Bronchial epithelial cell (primary cell): ENCODE data around the gene PRDM11. TPM values are rescaled to one million over a fixed set of nuclear protein-coding genes. Genes with fewer than 3 reads are reported as not detected.

Experiments used
- DNase-seq: peaks from one replicate; pipeline ENCODE4 v3.0.0-alpha.2; 2010; ENCODE audit warnings: low read depth
- FAIRE-seq: peaks from 2 replicates; lab custom pipeline; 2011; peaks lifted over from hg19 to GRCh38; lab: Jason Lieb, UNC
- H3K27me3 ChIP-seq: 2 replicates; pipeline ENCODE4 v1.5.1; 2011; ENCODE audit warnings: low read length; ENCODE audit not compliant: control insufficient read depth, insufficient read depth
- H3K36me3 ChIP-seq: 2 replicates; pipeline ENCODE4 v1.5.1; 2011; ENCODE audit warnings: low read length; ENCODE audit not compliant: control insufficient read depth, insufficient read depth
- H3K4me3 ChIP-seq: 2 replicates; pipeline ENCODE4 v1.5.1; 2011; ENCODE audit warnings: mild to moderate bottlenecking, low read depth, low read length, control low read depth
- CTCF ChIP-seq: IDR thresholded peaks from 2 replicates; pipeline ENCODE4 v1.5.1; 2011; ENCODE audit warnings: mild to moderate bottlenecking, moderate library complexity, low read length, control low read depth, inconsistent platforms; ENCODE audit not compliant: insufficient read depth, severe bottlenecking
- total RNA-seq: library from RNA; depleted of rRNA; stranded (reverse); fragments of >200 nt; gene quantifications from 2 replicates; pipeline ENCODE4 v1.2.1, GENCODE V29; 2014

The PRDM11 gene
- total RNA-seq, 1 donor from 2014 or later, result 4.7 TPM

GRCh38 chr11:45267652-45268299, 121.3 kb downstream of the PRDM11 start:
- DNase-seq (no peak), FAIRE-seq (no peak)
- no peak for TF ChIP-seq CTCF
- Histone ChIP-seq H3K27me3 (no peaks in the 10 kb centered on the region), H3K4me3 (no peak overlapping the region), H3K36me3 (no peaks in the 10 kb centered on the region)

DNA sequence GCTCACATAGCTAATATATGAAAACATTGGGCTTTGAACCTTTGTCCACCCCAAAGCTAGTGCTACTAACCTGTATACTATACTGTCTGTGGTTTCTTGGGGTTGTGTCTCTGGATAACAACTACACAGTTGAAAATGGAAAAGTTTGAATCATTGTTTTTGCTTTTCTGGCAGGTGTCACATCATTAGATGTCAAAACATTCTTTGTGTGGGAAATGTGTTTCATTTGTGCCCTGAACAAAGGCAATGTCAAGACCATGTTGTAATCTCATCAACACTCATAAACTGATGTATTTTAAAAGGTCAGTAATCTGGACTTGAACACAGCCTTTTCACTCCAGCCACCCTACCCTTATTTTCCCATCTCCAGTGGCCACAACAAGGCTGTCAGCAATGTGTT, 123.2 kb downstream of the PRDM11 start:
- TF ChIP-seq CTCF, result no peak
- Histone ChIP-seq H3K36me3 (no peaks in the 10 kb centered on the region), H3K4me3 (no peak overlapping the region), H3K27me3 (no peaks in the 10 kb centered on the region)
- FAIRE-seq (no peak), DNase-seq (no peak)

GRCh38 chr11:45270946-45271716, 124.7 kb downstream of the PRDM11 start:
- Histone ChIP-seq H3K36me3 (no peaks in the 10 kb centered on the region), H3K4me3 (no peak overlapping the region), H3K27me3 (no peaks in the 10 kb centered on the region)
- TF ChIP-seq CTCF, result no peak
- DNase-seq (no peak), FAIRE-seq (no peak)

DNA sequence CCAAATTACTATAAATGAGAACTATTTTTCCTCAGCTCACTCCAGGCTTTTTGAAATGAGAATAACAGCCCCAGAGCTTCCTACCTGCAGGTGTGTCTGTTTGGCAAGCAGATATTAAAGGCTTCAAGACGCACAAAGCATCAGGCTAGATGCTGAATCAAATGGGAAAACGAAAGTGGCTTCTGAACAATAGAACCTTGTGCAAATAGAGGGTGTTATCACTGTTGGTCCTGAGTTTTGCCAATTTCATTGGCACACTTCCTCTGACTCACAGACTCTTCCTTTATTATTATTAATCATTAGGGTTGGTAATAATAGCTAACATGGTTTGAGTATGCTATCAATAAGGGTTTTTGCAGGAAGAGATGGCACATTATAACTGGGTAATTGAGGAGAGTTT, 126.3 kb downstream of the PRDM11 start:
- FAIRE-seq, result no peak
- H3K4me3 ChIP-seq, result no peak overlapping the region
- no peaks in the 10 kb centered on the region for H3K36me3 ChIP-seq
- H3K27me3 ChIP-seq, result no peaks in the 10 kb centered on the region
- TF ChIP-seq CTCF, result no peak
- peak; percentile 73 for DNase-seq

GRCh38 chr11:45273509-45273908, 127.1 kb downstream of the PRDM11 start:
- FAIRE-seq (no peak), DNase-seq (no peak)
- H3K36me3 ChIP-seq, result no peaks in the 10 kb centered on the region
- TF ChIP-seq CTCF, result no peak
- H3K27me3 ChIP-seq, result no peaks in the 10 kb centered on the region
- H3K4me3 ChIP-seq, result no peak overlapping the region
